Measurements from ENCODE around the gene NXPE4.
"Not testable (repeated sequence)": the region's sequence is repeated elsewhere in the genome, so short reads cannot be mapped to it uniquely, and the experiment has no call there.

NXPE4 gene

DNA sequence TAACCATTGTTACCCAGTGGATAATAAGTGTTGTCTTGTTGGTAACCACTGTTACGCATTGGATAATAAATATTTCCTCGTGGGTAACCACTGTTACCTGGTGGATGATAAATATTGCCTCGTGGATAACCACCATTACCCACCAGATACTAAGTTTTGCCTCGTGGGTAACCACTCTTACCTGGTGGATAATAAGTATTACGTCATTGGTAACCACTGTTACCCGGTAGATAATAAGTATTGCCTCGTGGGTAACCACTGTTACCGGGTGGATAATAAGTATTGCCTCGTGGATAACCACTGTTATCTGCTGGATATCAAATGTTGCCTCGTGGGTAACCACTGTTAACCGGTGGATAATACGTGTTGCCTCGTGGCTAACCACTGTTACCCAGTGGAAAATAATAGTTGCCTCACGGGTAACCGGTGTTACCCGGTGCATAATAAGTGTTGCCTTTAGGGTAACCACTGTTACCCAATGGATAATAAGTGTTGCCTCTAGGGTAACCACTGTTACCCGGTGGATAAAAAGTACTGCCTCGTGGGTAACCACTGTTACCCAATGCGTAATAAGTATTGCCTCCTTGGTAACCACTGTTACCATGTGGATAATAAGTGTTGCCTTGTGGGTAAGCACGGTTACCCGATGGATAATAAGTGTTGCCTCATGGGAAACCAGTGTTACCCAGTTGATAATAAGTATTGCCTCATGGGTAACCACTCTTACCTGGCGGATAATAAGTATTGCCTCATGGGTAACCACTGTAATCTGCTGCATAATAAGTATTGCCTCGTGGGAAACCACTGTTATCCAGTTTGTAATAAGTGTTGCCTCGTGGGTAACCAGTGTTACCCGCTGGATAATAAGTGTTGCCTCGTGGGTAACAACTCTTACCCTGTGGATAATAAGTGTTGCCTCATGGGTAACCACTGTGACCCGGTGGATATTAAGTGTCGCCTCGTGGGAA, 21.9 kb upstream of the NXPE4 start:
- no peaks in the 10 kb centered on the region for H3K27me3 ChIP-seq (ENCODE audit: control insufficient read depth, insufficient read depth, low read length)
- H3K9me3 ChIP-seq (ENCODE audit: control insufficient read depth, low read length), result no peaks in the 10 kb centered on the region
- no peaks in the 10 kb centered on the region for H3K36me3 ChIP-seq (ENCODE audit: control insufficient read depth, insufficient read depth, low read length)
- no peak overlapping the region for H3K9ac ChIP-seq (ENCODE audit: low read length)
- no peak overlapping the region for H3K4me3 ChIP-seq (ENCODE audit: low read length)
- no peaks in the 10 kb centered on the region for H3K4me1 ChIP-seq (ENCODE audit: control insufficient read depth, insufficient read depth, low read length)

DNA sequence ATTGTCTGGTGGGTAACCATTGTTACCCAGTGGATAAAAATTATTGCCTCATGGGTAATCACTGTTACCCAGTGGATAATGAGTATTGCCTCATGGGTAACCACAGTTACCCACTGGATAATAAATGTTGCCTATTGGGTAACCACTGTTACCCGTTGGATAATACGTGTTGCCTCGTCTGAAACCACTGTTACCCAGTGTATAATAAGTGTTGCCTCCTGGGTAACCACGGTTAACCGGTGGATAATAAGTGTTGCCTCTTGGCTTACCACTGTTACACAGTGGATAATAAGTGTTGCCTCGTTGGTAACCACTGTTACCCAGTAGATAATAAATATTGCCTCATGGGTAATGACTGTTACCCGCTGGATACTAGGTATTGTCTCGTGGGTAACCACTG, 20.9 kb upstream of the NXPE4 start:
- H3K4me3 ChIP-seq (ENCODE audit: low read length), result no peak overlapping the region
- no peaks in the 10 kb centered on the region for H3K4me1 ChIP-seq (ENCODE audit: control insufficient read depth, insufficient read depth, low read length)
- H3K27me3 ChIP-seq (ENCODE audit: control insufficient read depth, insufficient read depth, low read length), result no peaks in the 10 kb centered on the region
- H3K9me3 ChIP-seq (ENCODE audit: control insufficient read depth, low read length), result no peaks in the 10 kb centered on the region
- no peaks in the 10 kb centered on the region for H3K36me3 ChIP-seq (ENCODE audit: control insufficient read depth, insufficient read depth, low read length)
- H3K9ac ChIP-seq (ENCODE audit: low read length), result no peak overlapping the region

DNA sequence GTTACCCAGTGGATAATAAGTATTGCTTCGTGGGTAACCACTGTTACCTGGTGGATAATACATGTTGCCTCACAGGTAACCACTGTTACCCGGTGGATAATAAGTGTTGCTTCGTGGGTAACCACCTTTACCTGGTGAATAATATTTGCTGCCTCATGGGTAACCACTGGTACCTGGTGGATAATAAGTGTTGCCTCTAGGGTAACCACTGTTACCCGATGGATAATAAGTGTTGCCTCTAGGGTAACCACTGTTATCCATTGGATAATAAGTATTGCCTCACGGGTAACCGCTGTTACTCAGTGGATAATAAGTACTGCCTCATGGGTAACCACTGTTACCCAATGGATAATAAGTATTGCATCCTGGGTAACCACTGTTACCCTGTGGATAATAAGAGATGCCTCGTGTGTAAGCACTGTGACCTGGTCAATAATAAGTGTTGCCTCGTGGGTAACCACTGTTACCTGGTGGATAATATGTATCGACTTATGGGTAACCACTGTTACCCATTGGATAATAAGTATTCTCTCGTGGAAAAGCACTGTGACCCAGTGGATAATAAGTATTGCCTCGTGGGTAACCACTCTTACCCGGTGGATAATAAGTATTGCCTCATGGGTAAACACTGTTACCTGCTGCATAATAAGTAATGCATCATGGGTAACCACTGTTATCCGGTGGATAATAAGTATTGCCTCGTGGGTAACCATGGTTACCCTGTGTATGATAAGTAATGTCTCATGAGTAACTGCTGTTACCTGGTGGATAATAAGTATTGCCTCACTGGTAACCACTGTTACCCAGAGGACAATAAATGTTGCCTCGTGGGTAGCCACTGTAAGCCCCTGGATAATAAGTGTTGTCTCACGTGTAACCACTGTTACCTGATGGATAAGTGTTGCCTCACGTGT, 20.1 kb upstream of the NXPE4 start:
- Histone ChIP-seq H3K4me3 (ENCODE audit: low read length) (no peak overlapping the region), H3K27me3 (ENCODE audit: control insufficient read depth, insufficient read depth, low read length) (no peaks in the 10 kb centered on the region), H3K4me1 (ENCODE audit: control insufficient read depth, insufficient read depth, low read length) (no peaks in the 10 kb centered on the region), H3K9me3 (ENCODE audit: control insufficient read depth, low read length) (no peaks in the 10 kb centered on the region), H3K36me3 (ENCODE audit: control insufficient read depth, insufficient read depth, low read length) (no peaks in the 10 kb centered on the region), H3K9ac (ENCODE audit: low read length) (no peak overlapping the region)

DNA sequence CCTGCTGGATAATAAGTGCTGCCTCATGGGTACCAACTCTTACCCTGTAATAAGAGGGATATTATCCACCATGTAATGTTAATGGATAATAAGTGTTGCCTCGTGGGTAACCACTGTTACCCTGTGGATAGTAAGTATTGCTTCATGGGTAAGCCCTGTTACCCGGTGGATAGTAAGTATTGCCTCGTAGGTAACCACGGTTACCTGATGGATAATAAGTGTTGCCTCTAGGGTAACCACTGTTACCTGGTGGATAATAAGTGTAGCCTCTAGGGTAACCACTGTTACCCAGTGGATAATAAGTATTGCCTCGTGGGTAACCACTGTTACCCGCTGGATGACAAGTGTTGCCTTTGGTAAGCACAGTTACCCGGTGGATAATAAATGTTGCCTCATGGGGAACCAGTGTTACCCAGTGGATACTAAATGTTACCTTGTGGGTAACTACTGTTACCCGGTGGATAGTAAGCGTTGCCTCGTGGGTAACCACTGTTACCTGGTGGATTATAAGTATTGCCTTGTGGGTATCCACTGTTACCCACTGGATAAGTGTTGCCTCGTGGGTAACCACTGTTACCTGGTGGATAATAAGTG, 18.6 kb upstream of the NXPE4 start:
- no peaks in the 10 kb centered on the region for H3K27me3 ChIP-seq (ENCODE audit: control insufficient read depth, insufficient read depth, low read length)
- no peak overlapping the region for H3K9ac ChIP-seq (ENCODE audit: low read length)
- no peaks in the 10 kb centered on the region for H3K4me1 ChIP-seq (ENCODE audit: control insufficient read depth, insufficient read depth, low read length)
- H3K9me3 ChIP-seq (ENCODE audit: control insufficient read depth, low read length), result no peaks in the 10 kb centered on the region
- no peak overlapping the region for H3K4me3 ChIP-seq (ENCODE audit: low read length)
- H3K36me3 ChIP-seq (ENCODE audit: control insufficient read depth, insufficient read depth, low read length), result no peaks in the 10 kb centered on the region

DNA sequence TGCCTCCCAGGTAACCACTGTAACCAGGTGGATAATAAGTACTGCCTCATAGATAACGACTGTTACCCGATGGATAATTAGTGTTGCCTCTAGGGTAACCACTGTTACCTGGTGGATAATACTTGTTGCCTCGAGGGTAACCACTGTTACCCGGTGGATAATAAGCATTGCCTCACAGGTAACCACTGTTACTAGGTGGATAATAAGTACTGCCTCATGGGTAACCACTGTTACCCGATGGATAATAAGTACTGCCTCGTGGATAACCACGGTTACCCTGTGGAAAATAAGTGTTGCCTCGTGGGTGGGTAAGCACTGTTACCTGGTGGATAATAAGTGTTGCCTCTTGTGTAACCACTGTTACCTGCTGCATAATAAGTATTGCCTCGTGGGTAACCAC, 17.5 kb upstream of the NXPE4 start:
- H3K36me3 ChIP-seq (ENCODE audit: control insufficient read depth, insufficient read depth, low read length); H3K9me3 ChIP-seq (ENCODE audit: control insufficient read depth, low read length); H3K4me1 ChIP-seq (ENCODE audit: control insufficient read depth, insufficient read depth, low read length): not testable (repeated sequence)

DNA sequence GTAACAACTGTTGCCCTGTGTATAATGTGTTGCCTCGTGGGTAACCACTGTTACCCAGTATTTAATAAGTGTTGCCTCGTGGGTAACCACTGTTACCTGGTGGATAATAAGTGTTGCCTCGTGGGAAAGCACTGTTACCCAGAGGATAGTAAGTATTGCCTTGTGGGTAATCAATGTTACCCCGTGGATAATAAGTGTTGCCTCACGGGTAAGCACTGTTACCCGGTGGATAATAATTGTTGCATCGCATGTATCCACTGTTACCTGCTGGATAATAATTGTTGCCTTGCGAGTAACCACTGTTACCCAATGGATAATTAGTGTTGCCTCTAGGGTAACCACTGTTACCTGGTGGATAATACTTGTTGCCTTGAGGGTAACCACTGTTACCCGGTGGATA, 17.1 kb upstream of the NXPE4 start:
- no peaks in the 10 kb centered on the region for H3K9me3 ChIP-seq (ENCODE audit: control insufficient read depth, low read length)

More for the DNA sequence above, 17.5 kb upstream of the NXPE4 start:
- not testable (repeated sequence) for H3K4me3 ChIP-seq (ENCODE audit: low read length); H3K27me3 ChIP-seq (ENCODE audit: control insufficient read depth, insufficient read depth, low read length); H3K9ac ChIP-seq (ENCODE audit: low read length)

DNA sequence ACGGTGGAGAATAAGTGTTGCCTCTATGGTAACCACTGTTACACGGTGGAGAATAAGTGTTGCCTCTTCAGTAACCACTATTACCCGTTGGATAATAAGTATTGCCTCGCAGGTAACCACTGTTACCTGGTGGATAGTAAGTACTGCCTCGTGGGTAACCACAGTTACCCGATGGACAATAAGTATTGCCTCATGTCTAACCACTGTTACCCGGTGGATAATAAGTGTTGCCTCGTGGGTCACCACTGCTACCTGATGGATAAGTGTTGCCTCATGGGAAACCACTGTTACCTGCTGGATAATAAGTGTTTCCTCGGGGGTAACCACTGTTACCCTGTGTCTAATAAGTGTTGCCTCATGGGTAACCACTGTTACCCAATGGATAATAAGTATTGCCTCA, 16.6 kb upstream of the NXPE4 start:
- not testable (repeated sequence) for H3K9me3 ChIP-seq (ENCODE audit: control insufficient read depth, low read length); H3K4me3 ChIP-seq (ENCODE audit: low read length); H3K36me3 ChIP-seq (ENCODE audit: control insufficient read depth, insufficient read depth, low read length); H3K4me1 ChIP-seq (ENCODE audit: control insufficient read depth, insufficient read depth, low read length); H3K27me3 ChIP-seq (ENCODE audit: control insufficient read depth, insufficient read depth, low read length); H3K9ac ChIP-seq (ENCODE audit: low read length)

More for the DNA sequence above, 17.1 kb upstream of the NXPE4 start:
- Histone ChIP-seq H3K36me3 (ENCODE audit: control insufficient read depth, insufficient read depth, low read length) (no peaks in the 10 kb centered on the region), H3K4me1 (ENCODE audit: control insufficient read depth, insufficient read depth, low read length) (no peaks in the 10 kb centered on the region), H3K27me3 (ENCODE audit: control insufficient read depth, insufficient read depth, low read length) (no peaks in the 10 kb centered on the region), H3K9ac (ENCODE audit: low read length) (no peak overlapping the region), H3K4me3 (ENCODE audit: low read length) (no peak overlapping the region)

DNA sequence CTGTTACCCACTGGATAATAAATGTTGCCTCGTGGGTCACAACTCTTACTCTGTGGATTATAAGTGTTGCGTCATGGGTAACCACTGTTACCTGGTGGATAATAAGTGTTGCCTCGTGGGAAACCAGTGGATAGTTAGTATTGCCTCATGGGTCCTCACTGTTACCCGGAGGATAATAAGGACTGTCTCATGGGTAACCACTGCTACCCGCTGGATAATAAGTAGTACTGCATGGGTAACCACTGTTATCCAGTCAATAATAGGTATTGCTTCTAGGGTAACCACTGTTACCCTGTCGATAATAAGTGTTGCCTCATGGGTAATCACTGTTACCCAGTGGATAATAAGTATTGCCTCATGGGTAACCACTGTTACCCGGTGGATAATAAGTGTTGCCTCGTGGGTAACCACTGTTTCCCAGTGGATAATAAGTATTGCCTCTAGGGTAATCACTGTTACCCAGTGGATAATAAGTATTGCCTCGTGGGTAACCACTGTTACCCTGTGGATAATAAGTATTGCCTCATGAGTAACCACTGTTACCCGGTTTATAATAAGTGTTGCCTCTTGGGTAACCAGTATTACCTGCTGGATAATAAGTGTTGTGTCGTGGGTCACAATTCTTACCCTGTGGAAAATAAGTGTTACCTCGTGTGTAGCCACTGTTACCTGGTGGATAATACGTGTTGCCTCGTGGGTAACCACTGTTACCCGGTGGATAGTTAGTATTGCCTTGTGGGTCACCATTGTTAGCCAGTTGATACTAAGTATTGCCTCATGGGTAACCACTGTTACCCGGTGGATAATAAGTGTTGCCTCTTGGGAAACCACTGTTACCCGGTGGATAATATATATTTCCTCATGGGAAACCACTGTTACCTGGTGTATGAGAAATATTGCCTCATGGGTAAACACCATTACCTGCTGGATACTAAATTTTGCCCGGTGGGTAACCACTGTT, 15.7 kb upstream of the NXPE4 start:
- Histone ChIP-seq H3K4me3 (ENCODE audit: low read length) (no peak overlapping the region), H3K36me3 (ENCODE audit: control insufficient read depth, insufficient read depth, low read length) (no peaks in the 10 kb centered on the region), H3K4me1 (ENCODE audit: control insufficient read depth, insufficient read depth, low read length) (no peaks in the 10 kb centered on the region), H3K9me3 (ENCODE audit: control insufficient read depth, low read length) (no peaks in the 10 kb centered on the region), H3K9ac (ENCODE audit: low read length) (no peak overlapping the region), H3K27me3 (ENCODE audit: control insufficient read depth, insufficient read depth, low read length) (no peaks in the 10 kb centered on the region)

DNA sequence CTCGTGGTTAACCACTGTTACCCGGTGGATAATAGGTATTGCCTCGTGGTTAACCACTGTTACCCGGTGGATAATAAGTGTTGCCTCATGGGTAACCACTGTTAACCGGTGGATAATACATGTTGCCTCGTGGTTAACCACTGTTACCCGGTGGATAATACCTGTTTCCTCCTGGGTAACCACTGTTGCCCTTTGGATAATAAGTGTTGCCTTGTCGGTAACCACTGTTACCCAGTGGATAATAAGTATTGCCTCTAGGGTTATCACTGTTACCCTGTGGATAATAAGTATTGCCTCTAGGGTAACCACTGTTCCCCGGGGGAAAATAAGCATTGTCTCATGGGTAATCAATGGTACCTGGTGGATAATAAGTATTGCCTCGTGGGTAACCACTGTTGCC, 15.0 kb upstream of the NXPE4 start:
- Histone ChIP-seq H3K27me3 (ENCODE audit: control insufficient read depth, insufficient read depth, low read length) (no peaks in the 10 kb centered on the region), H3K9me3 (ENCODE audit: control insufficient read depth, low read length) (no peaks in the 10 kb centered on the region), H3K4me1 (ENCODE audit: control insufficient read depth, insufficient read depth, low read length) (no peaks in the 10 kb centered on the region), H3K36me3 (ENCODE audit: control insufficient read depth, insufficient read depth, low read length) (no peaks in the 10 kb centered on the region), H3K4me3 (ENCODE audit: low read length) (no peak overlapping the region), H3K9ac (ENCODE audit: low read length) (no peak overlapping the region)

DNA sequence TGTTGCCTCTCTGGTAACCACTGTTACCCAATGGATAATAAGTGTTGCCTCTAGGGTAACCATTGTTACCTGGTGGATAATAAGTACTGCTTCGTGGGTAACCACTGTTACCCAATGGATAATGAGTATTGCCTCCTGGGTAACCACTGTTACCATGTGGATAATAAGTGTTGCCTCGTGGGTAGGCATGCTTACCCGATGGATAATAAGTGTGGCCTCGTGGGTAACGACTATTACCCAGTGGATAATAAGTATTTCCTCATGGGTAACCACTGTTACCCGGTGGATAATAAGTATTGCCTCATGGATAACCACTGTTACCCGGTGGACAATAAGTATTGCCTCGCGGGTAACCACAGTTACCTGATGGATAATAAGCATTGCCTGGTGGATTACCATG, 13.8 kb upstream of the NXPE4 start:
- H3K9ac ChIP-seq (ENCODE audit: low read length), result no peak overlapping the region
- H3K27me3 ChIP-seq (ENCODE audit: control insufficient read depth, insufficient read depth, low read length), result no peaks in the 10 kb centered on the region
- no peaks in the 10 kb centered on the region for H3K4me1 ChIP-seq (ENCODE audit: control insufficient read depth, insufficient read depth, low read length)
- no peak overlapping the region for H3K4me3 ChIP-seq (ENCODE audit: low read length)
- no peaks in the 10 kb centered on the region for H3K36me3 ChIP-seq (ENCODE audit: control insufficient read depth, insufficient read depth, low read length)
- H3K9me3 ChIP-seq (ENCODE audit: control insufficient read depth, low read length), result no peaks in the 10 kb centered on the region

DNA sequence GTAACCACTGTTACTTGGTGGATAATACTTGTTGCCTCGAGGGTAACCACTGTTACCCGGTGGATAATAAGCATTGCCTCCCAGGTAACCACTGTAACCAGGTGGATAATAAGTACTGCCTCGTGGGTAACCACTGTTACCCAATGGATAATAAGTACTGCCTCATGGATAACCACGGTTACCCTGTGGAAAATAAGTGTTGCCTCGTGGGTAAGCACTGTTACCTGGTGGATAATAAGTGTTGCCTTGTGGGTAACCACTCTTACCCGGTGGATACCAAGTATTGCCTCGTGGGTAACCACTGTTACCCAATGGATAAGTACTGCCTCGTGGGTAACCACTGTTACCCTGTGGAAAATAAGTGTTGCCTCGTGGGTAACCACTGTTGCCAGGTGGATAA, 13.0 kb upstream of the NXPE4 start:
- H3K27me3 ChIP-seq (ENCODE audit: control insufficient read depth, insufficient read depth, low read length); H3K4me1 ChIP-seq (ENCODE audit: control insufficient read depth, insufficient read depth, low read length); H3K36me3 ChIP-seq (ENCODE audit: control insufficient read depth, insufficient read depth, low read length); H3K9me3 ChIP-seq (ENCODE audit: control insufficient read depth, low read length); H3K9ac ChIP-seq (ENCODE audit: low read length); H3K4me3 ChIP-seq (ENCODE audit: low read length): not testable (repeated sequence)

Measured in mucosa of stomach (tissue), 1 donor.